ENCODE measurements around the gene MAGI3.

Gene MAGI3

DNA sequence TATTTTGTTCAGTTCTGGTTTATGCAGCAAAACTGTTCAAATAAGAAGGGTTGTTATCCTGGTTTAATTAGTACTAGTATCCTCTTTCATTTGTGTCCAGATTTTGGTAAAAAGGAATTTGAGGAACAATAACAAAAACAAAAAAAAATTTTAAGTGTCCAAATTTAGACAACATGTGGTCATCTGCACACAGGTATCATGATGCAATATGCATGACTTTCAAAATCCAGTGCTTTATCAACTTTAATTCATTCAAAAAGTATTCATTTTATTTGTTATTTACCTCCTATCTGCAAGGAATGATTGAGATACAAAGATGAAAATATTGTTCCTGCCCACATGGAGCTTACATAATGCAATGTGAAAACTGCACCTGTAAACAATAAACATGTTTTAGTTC is 16.7 kb upstream of the MAGI3 start:
- DNase-seq (ENCODE audit: insufficient read length, low spot score) (no peak), FAIRE-seq (no peak)
- TF ChIP-seq, protein P1, sequence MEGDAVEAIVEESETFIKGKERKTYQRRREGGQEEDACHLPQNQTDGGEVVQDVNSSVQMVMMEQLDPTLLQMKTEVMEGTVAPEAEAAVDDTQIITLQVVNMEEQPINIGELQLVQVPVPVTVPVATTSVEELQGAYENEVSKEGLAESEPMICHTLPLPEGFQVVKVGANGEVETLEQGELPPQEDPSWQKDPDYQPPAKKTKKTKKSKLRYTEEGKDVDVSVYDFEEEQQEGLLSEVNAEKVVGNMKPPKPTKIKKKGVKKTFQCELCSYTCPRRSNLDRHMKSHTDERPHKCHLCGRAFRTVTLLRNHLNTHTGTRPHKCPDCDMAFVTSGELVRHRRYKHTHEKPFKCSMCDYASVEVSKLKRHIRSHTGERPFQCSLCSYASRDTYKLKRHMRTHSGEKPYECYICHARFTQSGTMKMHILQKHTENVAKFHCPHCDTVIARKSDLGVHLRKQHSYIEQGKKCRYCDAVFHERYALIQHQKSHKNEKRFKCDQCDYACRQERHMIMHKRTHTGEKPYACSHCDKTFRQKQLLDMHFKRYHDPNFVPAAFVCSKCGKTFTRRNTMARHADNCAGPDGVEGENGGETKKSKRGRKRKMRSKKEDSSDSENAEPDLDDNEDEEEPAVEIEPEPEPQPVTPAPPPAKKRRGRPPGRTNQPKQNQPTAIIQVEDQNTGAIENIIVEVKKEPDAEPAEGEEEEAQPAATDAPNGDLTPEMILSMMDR (IDR thresholded peaks at IDR 0.05; ENCODE audit: insufficient read depth, missing control alignments), result no peak

- TF ChIP-seq, protein P1 (IDR thresholded peaks at IDR 0.05; ENCODE audit: insufficient read depth, missing control alignments), result no peak
- no peak for DNase-seq (ENCODE audit: insufficient read length, low spot score)
- FAIRE-seq, result no peak
Measured at GRCh38 chr1:113375878-113376277, 14.4 kb upstream of the MAGI3 start.

DNA sequence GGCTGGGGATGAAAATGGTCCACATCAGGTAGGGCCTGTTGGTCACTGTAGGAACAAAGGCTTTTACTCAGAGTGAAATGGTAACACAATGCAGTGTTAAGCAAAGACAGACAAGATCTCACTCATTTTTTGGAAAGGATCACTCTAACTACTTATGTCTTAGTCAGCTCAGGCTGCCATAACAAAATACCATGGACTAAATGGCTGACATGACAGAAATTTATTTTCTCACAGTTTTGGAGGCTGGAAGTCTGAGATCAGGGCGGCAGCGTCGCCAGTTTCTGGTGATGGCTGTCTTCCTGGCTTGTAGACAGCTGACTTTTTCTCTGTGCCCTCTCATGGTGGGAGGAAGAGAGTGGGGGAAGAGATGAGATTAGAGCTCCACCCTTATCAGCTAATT is 10.2 kb upstream of the MAGI3 start:
- TF ChIP-seq, protein P1 (IDR thresholded peaks at IDR 0.05; ENCODE audit: insufficient read depth, missing control alignments), result no peak
- DNase-seq (ENCODE audit: insufficient read length, low spot score) (no peak), FAIRE-seq (no peak)

GRCh38 chr1:113388017-113388620 is 2.2 kb upstream of the MAGI3 start:
- DNase-seq (ENCODE audit: insufficient read length, low spot score) (no peak), FAIRE-seq (no peak)
- TF ChIP-seq, protein P1 (IDR thresholded peaks at IDR 0.05; ENCODE audit: insufficient read depth, missing control alignments), result no peak

DNA sequence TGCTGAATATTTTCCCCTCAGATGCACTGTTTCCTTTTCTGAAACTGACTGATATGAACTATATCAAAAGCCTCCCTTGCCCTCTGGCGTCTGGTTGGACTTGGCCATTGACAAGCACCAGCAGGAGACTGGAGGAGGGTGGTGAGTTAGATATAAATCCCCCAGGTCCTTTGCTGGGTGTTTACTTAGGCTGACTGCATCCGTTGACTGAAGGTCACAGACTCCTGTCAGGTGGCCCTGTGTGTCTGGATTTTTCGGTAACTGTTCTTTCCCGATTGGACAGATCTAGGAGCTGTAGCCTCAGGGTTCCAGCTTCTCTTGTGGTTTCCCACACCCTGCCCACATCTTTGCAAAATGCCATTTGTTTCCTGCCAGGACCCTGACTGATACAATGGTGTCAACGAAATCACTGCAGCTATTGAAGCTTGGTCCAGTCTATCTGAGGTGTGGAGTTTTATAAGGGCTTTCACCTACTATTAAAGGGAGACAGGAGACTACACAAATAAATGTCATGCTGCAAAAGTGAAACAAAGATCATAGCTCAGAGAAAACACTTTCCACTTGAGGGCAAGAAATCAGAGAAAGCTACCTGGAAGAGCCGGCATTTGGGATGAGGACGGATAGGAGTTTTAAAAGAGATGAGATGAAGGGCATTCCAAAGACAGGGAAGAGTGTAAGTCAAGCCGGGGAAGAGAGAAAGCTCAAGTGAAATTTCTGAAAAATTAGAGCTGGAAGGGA is 1.5 kb upstream of the MAGI3 start:
- FAIRE-seq (no peak), DNase-seq (ENCODE audit: insufficient read length, low spot score) (no peak)
- TF ChIP-seq, protein P1 (IDR thresholded peaks at IDR 0.05; ENCODE audit: insufficient read depth, missing control alignments), result no peak

DNA sequence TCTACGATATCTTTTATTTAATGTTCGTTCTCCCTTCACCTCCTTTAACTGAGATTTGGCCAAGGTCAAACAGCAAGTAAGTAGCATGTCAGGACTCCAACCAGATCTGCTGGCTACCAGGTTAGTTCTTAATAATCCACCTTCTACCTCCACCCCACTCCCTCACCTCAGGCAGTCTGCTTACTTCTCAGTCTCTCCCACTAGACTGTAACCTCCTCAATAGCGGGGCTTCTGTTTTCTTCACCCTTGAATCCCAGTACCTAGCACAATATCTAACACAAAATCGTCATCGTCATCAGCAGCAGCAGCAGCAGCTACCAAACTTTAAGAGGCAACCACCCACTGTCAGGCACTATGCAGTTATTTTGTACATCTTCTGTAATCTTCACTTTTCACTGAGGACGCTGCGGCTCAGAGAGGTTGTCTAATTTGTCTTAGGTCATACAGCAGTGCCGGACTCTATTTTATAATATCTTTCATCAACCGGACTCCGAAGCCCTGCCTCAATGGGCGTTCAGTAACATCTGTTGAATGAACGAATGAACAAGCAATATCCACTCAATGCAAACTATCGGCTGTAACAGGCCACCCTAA is 859 bp upstream of the MAGI3 start:
- FAIRE-seq, result no peak
- TF ChIP-seq, protein P1 (IDR thresholded peaks at IDR 0.05; ENCODE audit: insufficient read depth, missing control alignments), result no peak
- no peak for DNase-seq (ENCODE audit: insufficient read length, low spot score)

Data from D721Med (cell line).